SW480 (cell line): ENCODE results near the gene DSE.

Source experiments
- DNase-seq: peaks from one replicate; pipeline ENCODE4 v3.0.0-alpha.2; 2016; ENCODE audit warnings: low spot score

DSE gene

GRCh38 chr6:116413357-116413756 lies 42.6 kb downstream of the DSE start:
- no peak for DNase-seq

- no peak for DNase-seq
Observed at GRCh38 chr6:116417661-116418060, 46.9 kb downstream of the DSE start.

GRCh38 chr6:116419069-116419786 lies 48.5 kb downstream of the DSE start:
- no peak for DNase-seq

GRCh38 chr6:116420341-116420740 lies 49.6 kb downstream of the DSE start:
- DNase-seq: no peak

GRCh38 chr6:116422238-116422637 lies 51.5 kb downstream of the DSE start:
- DNase-seq: no peak

GRCh38 chr6:116424001-116424400 lies 53.3 kb downstream of the DSE start:
- DNase-seq: no peak

- DNase-seq: no peak
Observed at GRCh38 chr6:116426551-116426950, 55.8 kb downstream of the DSE start.

GRCh38 chr6:116429111-116429510 lies 58.4 kb downstream of the DSE start:
- DNase-seq: no peak

GRCh38 chr6:116430860-116431259 lies 60.1 kb downstream of the DSE start:
- DNase-seq: no peak

- no peak for DNase-seq
Observed at GRCh38 chr6:116431964-116432595, 61.3 kb downstream of the DSE start.

- no peak for DNase-seq
Observed at GRCh38 chr6:116433206-116433712, 62.5 kb downstream of the DSE start.

- DNase-seq: no peak
Observed at GRCh38 chr6:116434056-116434725, 63.4 kb downstream of the DSE start.

- no peak for DNase-seq
Observed at GRCh38 chr6:116436586-116436985, 65.8 kb downstream of the DSE start.

GRCh38 chr6:116437656-116438055 lies 66.9 kb downstream of the DSE start:
- DNase-seq: no peak

- no peak for DNase-seq
Observed at GRCh38 chr6:116438590-116439448, 68.1 kb downstream of the DSE start.

GRCh38 chr6:116439522-116440051 lies 68.8 kb downstream of the DSE start:
- no peak for DNase-seq

- DNase-seq: no peak
Observed at GRCh38 chr6:116443105-116443504, 72.4 kb downstream of the DSE start.

- DNase-seq: peak; percentile 15
Observed at GRCh38 chr6:116444092-116444491, 73.3 kb downstream of the DSE start.

- DNase-seq: peak; percentile 5
Observed at GRCh38 chr6:116444575-116444974, 73.8 kb downstream of the DSE start.

GRCh38 chr6:116445102-116445501 lies 74.4 kb downstream of the DSE start:
- peak; percentile 65 for DNase-seq

- peak; percentile 77 for DNase-seq
Observed at GRCh38 chr6:116446399-116446798, 75.7 kb downstream of the DSE start.

GRCh38 chr6:116447052-116447451 lies 76.3 kb downstream of the DSE start:
- no peak for DNase-seq
